PC-3 (cell line): ENCODE results near the gene SORL1. TPM values are rescaled to one million over a fixed set of nuclear protein-coding genes. Genes with fewer than 3 reads are reported as not detected.

Experiments
- ATAC-seq: fragments of 200-7000 bp; cut with Tn5 transposase; 2 replicates; pipeline ENCODE4 v1.9.1; 2020; ENCODE audit warnings: mild to moderate bottlenecking, moderate library complexity
- BruUV-seq: library from RNA; stranded (reverse); fragments of 400-500 nt; replicated peaks from 2 replicates; lab custom pipeline; 2021; lab: Mats Ljungman, UMichigan
- CTCF ChIA-PET: fragments of 300-600 bp; sonication (Branson Sonifier 250); formaldehyde crosslinking; loops from one replicate; lab custom pipeline; 2022; ENCODE audit warnings: antibody characterized with exemption; lab: Charles Lee
- POLR2A ChIA-PET: fragments of 300-600 bp; sonication (Branson Sonifier 250); formaldehyde crosslinking; loops from one replicate; lab custom pipeline; 2022; ENCODE audit warnings: antibody characterized with exemption; ENCODE audit not compliant: unreplicated experiment; lab: Charles Lee
- DNase-seq: peaks from one replicate; pipeline ENCODE4 v3.0.0-alpha.2; 2015
- H2AFZ ChIP-seq: fragments of 300-600 bp; sonication (generic); 2 replicates; pipeline ENCODE4 v1.6.0; 2016; ENCODE audit warnings: antibody characterized with exemption, low read length
- H3F3A ChIP-seq: fragments of 300-600 bp; sonication (generic); one replicate; pipeline ENCODE4 v1.6.0; 2017; ENCODE audit warnings: antibody characterized with exemption, low read length, control low read depth, mild to moderate bottlenecking; ENCODE audit not compliant: unreplicated experiment
- H3K27ac ChIP-seq: fragments of 300-600 bp; sonication (generic); 2 replicates; pipeline ENCODE4 v1.5.1; 2016; ENCODE audit warnings: mild to moderate bottlenecking, low read length
- H3K27me3 ChIP-seq: fragments of 300-600 bp; sonication (generic); 2 replicates; pipeline ENCODE4 v1.6.1; 2016; ENCODE audit warnings: low read length, mixed read lengths
- H3K36me3 ChIP-seq: fragments of 300-600 bp; sonication (generic); 2 replicates; pipeline ENCODE4 v1.6.1; 2016; ENCODE audit warnings: low read depth, mixed run types, low read length, mixed read lengths
- H3K4me1 ChIP-seq: fragments of 300-600 bp; sonication (generic); 2 replicates; pipeline ENCODE4 v1.5.1; 2016; ENCODE audit warnings: low read length; ENCODE audit not compliant: insufficient read depth
- H3K4me2 ChIP-seq: fragments of 300-600 bp; sonication (generic); 2 replicates; pipeline ENCODE4 v1.6.0; 2016; ENCODE audit warnings: low read length
- H3K4me3 ChIP-seq: fragments of 300-600 bp; sonication (generic); 2 replicates; pipeline ENCODE4 v1.5.1; 2016; ENCODE audit warnings: mild to moderate bottlenecking, low read length, mixed read lengths
- H3K79me2 ChIP-seq: fragments of 300-600 bp; sonication (generic); 2 replicates; pipeline ENCODE4 v1.6.1; 2017; ENCODE audit warnings: low read length, mixed read lengths
- H3K9ac ChIP-seq: fragments of 300-600 bp; sonication (generic); 2 replicates; pipeline ENCODE4 v1.6.0; 2016; ENCODE audit warnings: mild to moderate bottlenecking, low read length
- H3K9me2 ChIP-seq: fragments of 300-600 bp; sonication (generic); replicated peaks from 2 replicates; pipeline ENCODE4 v1.6.1; 2016; ENCODE audit warnings: mixed run types, low read length, mixed read lengths
- H3K9me3 ChIP-seq: fragments of 300-600 bp; sonication (generic); 2 replicates; pipeline ENCODE4 v1.6.1; 2016; ENCODE audit warnings: low read length, mixed read lengths
- H4K20me1 ChIP-seq: fragments of 300-600 bp; sonication (generic); 2 replicates; pipeline ENCODE4 v1.6.1; 2016; ENCODE audit warnings: low read length, mixed read lengths
- EZH2 ChIP-seq: fragments of 300-600 bp; sonication (generic); IDR thresholded peaks from one replicate; pipeline ENCODE4 v1.6.1; 2017; ENCODE audit warnings: antibody characterized with exemption, mild to moderate bottlenecking, low read length; ENCODE audit not compliant: unreplicated experiment
- EZH2phosphoT487 ChIP-seq: fragments of 300-600 bp; sonication (generic); IDR thresholded peaks from 2 replicates; pipeline ENCODE4 v1.6.1; 2018; ENCODE audit warnings: mild to moderate bottlenecking, antibody characterized with exemption, low read length, borderline replicate concordance
- intact Hi-C: fragments of 100-400 bp; cut with micrococcal nuclease; formaldehyde crosslinking; loops from 2 replicates; pipeline ENCODE4 v1.9.0; 2023
- total RNA-seq: library from RNA; depleted of rRNA; stranded (reverse); fragments of >200 nt; gene quantifications from 2 replicates; pipeline ENCODE4 v1.2.3, GENCODE V29; 2014
- TF ChIP-seq, protein P1 (sequence below): fragments of 300-600 bp; sonication (generic); conservative IDR thresholded peaks from 2 replicates; pipeline ENCODE4 v1.5.1; 2017; ENCODE audit warnings: antibody characterized with exemption, low read depth, mild to moderate bottlenecking, low read length

SORL1 gene
- total RNA-seq, 1 experiment from 2014 or later: 53.7 TPM

DNA sequence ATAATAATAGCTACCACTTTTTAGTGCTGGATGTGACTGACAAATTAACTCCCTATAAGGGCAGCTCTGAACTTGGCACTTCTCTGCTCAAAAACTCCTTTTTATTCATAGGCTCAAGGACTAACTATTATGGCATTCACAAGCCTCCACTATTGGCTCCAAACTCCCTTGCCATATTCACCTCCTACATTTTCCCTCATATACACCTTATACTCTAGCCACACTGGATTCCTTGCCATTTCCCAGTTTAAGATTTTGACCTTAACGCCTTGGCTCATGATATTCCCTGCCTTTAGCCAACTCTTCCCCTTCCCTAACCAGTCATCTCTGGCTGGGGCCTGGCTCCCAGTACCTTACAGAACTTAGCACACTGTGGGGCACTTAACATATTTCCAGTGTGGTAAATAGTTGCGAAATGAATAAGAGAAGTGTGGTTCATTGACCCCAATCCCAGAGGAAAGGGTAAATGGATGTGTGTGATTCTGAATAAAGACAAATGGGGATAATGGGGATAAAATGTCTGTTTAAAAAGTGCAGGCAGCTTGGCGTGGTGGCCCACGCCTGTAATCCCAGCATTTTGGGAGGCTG is 40.0 kb upstream of the SORL1 start:
- Histone ChIP-seq H3K9me2 (no peaks in the 10 kb centered on the region), H2AFZ (no peak overlapping the region), H3K4me3 (no peak overlapping the region), H3K9me3 (no peaks in the 10 kb centered on the region), H3K27me3 (no peaks in the 10 kb centered on the region), H3K79me2 (no peaks in the 10 kb centered on the region), H3K36me3 (no peaks in the 10 kb centered on the region), H3K9ac (no peak overlapping the region), H4K20me1 (no peaks in the 10 kb centered on the region), H3F3A (no peaks in the 10 kb centered on the region), H3K27ac (no peak overlapping the region), H3K4me1 (peaks cover 19% of the 10 kb centered on the region), H3K4me2 (no peak overlapping the region)
- CTCF ChIA-PET: no interaction called here
- ATAC-seq (no peak), DNase-seq (no peak)
- BruUV-seq: no TSS peak
- no peak for TF ChIP-seq EZH2
- TF ChIP-seq, protein P1, sequence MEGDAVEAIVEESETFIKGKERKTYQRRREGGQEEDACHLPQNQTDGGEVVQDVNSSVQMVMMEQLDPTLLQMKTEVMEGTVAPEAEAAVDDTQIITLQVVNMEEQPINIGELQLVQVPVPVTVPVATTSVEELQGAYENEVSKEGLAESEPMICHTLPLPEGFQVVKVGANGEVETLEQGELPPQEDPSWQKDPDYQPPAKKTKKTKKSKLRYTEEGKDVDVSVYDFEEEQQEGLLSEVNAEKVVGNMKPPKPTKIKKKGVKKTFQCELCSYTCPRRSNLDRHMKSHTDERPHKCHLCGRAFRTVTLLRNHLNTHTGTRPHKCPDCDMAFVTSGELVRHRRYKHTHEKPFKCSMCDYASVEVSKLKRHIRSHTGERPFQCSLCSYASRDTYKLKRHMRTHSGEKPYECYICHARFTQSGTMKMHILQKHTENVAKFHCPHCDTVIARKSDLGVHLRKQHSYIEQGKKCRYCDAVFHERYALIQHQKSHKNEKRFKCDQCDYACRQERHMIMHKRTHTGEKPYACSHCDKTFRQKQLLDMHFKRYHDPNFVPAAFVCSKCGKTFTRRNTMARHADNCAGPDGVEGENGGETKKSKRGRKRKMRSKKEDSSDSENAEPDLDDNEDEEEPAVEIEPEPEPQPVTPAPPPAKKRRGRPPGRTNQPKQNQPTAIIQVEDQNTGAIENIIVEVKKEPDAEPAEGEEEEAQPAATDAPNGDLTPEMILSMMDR: no peak
- intact Hi-C loops: no loop called here
- POLR2A ChIA-PET: no interaction called here

DNA sequence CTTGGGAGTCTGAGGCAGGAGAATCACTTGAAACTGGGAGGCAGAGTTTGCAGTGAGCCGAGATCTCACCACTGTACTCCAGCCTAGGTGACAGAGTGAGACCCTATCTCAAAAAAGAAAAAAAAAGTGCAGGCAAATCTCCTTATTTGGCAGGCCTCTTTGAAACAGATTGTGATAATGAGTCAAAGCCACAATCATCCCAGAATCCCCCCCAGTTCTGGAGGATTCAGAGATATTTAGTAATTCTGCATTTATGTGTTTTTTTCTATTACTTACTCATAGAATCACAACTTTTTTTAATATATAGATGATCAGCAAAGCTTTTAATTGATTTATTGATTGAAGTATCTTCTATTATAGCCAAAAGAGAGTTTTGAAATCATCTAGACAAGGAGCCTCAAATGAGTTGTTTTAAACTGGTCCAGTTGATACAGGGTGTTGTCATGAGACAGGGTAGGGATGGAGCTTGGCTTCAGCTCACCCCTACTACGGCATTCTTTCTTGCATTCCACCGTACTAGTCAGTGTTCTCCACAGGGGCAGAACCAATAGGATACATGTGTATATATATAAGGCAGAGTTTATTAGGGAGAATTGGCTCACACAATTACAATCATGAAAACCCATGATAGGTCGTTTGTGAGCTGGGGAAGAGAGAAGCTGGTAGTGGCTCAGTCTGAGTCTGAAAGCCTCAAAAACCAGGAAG is 39.3 kb upstream of the SORL1 start:
- H3K4me3 ChIP-seq: no peak overlapping the region
- ChIA-PET CTCF (no interaction called here), POLR2A (no interaction called here)
- no peak overlapping the region for H2AFZ ChIP-seq
- H3F3A ChIP-seq: no peaks in the 10 kb centered on the region
- no peak overlapping the region for H3K27ac ChIP-seq
- no peaks in the 10 kb centered on the region for H3K36me3 ChIP-seq
- no peaks in the 10 kb centered on the region for H4K20me1 ChIP-seq
- no peaks in the 10 kb centered on the region for H3K79me2 ChIP-seq
- no peak overlapping the region for H3K9ac ChIP-seq
- H3K4me2 ChIP-seq: no peak overlapping the region
- DNase-seq (no peak), ATAC-seq (no peak)
- no TSS peak for BruUV-seq
- H3K27me3 ChIP-seq: no peaks in the 10 kb centered on the region
- intact Hi-C loops: no loop called here
- peaks cover 25% of the 10 kb centered on the region for H3K4me1 ChIP-seq
- TF ChIP-seq EZH2phosphoT487 (no peak), EZH2 (no peak)
- TF ChIP-seq, protein P1: no peak
- no peaks in the 10 kb centered on the region for H3K9me3 ChIP-seq
- no peaks in the 10 kb centered on the region for H3K9me2 ChIP-seq
